ENCODE measurements around the gene PIEZO2.

The PIEZO2 gene

GRCh38 chr18:11002277-11002676 lies 147.1 kb downstream of the PIEZO2 start:
- TF ChIP-seq CTCF (IDR thresholded peaks at IDR 0.05; ENCODE audit: poor library complexity, severe bottlenecking) = no peak

GRCh38 chr18:11000071-11000470 lies 149.3 kb downstream of the PIEZO2 start:
- H3K36me3 ChIP-seq (ENCODE audit: low read depth) = no peaks in the 10 kb centered on the region

More at GRCh38 chr18:11002277-11002676, 147.1 kb downstream of the PIEZO2 start:
- no peak overlapping the region for H3K27ac ChIP-seq (ENCODE audit: poor library complexity, severe bottlenecking)
- H3K4me3 ChIP-seq (ENCODE audit: severe bottlenecking) = no peak overlapping the region
- no peaks in the 10 kb centered on the region for H3K27me3 ChIP-seq (ENCODE audit: insufficient read depth, poor library complexity, severe bottlenecking)
- no peak for ATAC-seq (ENCODE audit: low read depth)
- no peaks in the 10 kb centered on the region for H3K36me3 ChIP-seq (ENCODE audit: low read depth)
- H3K4me1 ChIP-seq (ENCODE audit: insufficient read depth, poor library complexity, severe bottlenecking) = peaks cover 22% of the 10 kb centered on the region
- DNase-seq (ENCODE audit: low spot score) = no peak
- no peaks in the 10 kb centered on the region for H3K9me3 ChIP-seq (ENCODE audit: severe bottlenecking)

GRCh38 chr18:10997885-10998284 lies 151.5 kb downstream of the PIEZO2 start:
- Histone ChIP-seq H3K27me3 (ENCODE audit: insufficient read depth, poor library complexity, severe bottlenecking) (no peaks in the 10 kb centered on the region), H3K36me3 (ENCODE audit: low read depth) (no peaks in the 10 kb centered on the region), H3K9me3 (ENCODE audit: severe bottlenecking) (no peaks in the 10 kb centered on the region), H3K4me3 (ENCODE audit: severe bottlenecking) (no peak overlapping the region), H3K27ac (ENCODE audit: poor library complexity, severe bottlenecking) (no peak overlapping the region), H3K4me1 (ENCODE audit: insufficient read depth, poor library complexity, severe bottlenecking) (no peaks in the 10 kb centered on the region)
- ATAC-seq (ENCODE audit: low read depth) = no peak
- no peak for DNase-seq (ENCODE audit: low spot score)
- no peak for TF ChIP-seq CTCF (IDR thresholded peaks at IDR 0.05; ENCODE audit: poor library complexity, severe bottlenecking)

More at GRCh38 chr18:11000071-11000470, 149.3 kb downstream of the PIEZO2 start:
- no peak overlapping the region for H3K4me3 ChIP-seq (ENCODE audit: severe bottlenecking)
- no peaks in the 10 kb centered on the region for H3K9me3 ChIP-seq (ENCODE audit: severe bottlenecking)
- ATAC-seq (ENCODE audit: low read depth) (no peak), DNase-seq (ENCODE audit: low spot score) (no peak)
- TF ChIP-seq CTCF (IDR thresholded peaks at IDR 0.05; ENCODE audit: poor library complexity, severe bottlenecking) = no peak
- H3K27me3 ChIP-seq (ENCODE audit: insufficient read depth, poor library complexity, severe bottlenecking) = no peaks in the 10 kb centered on the region
- H3K27ac ChIP-seq (ENCODE audit: poor library complexity, severe bottlenecking) = no peak overlapping the region
- peaks cover 12% of the 10 kb centered on the region for H3K4me1 ChIP-seq (ENCODE audit: insufficient read depth, poor library complexity, severe bottlenecking)

GRCh38 chr18:10995550-10995949 lies 153.8 kb downstream of the PIEZO2 start:
- H3K4me3 ChIP-seq (ENCODE audit: severe bottlenecking) = no peak overlapping the region
- no peak for ATAC-seq (ENCODE audit: low read depth)
- no peak for DNase-seq (ENCODE audit: low spot score)
- no peaks in the 10 kb centered on the region for H3K9me3 ChIP-seq (ENCODE audit: severe bottlenecking)
- H3K27ac ChIP-seq (ENCODE audit: poor library complexity, severe bottlenecking) = no peak overlapping the region
- no peaks in the 10 kb centered on the region for H3K27me3 ChIP-seq (ENCODE audit: insufficient read depth, poor library complexity, severe bottlenecking)
- no peak for TF ChIP-seq CTCF (IDR thresholded peaks at IDR 0.05; ENCODE audit: poor library complexity, severe bottlenecking)
- no peaks in the 10 kb centered on the region for H3K36me3 ChIP-seq (ENCODE audit: low read depth)
- no peaks in the 10 kb centered on the region for H3K4me1 ChIP-seq (ENCODE audit: insufficient read depth, poor library complexity, severe bottlenecking)

- Histone ChIP-seq H3K4me1 (ENCODE audit: insufficient read depth, poor library complexity, severe bottlenecking) (no peaks in the 10 kb centered on the region), H3K27ac (ENCODE audit: poor library complexity, severe bottlenecking) (no peak overlapping the region), H3K9me3 (ENCODE audit: severe bottlenecking) (peaks cover 2% of the 10 kb centered on the region), H3K36me3 (ENCODE audit: low read depth) (no peaks in the 10 kb centered on the region), H3K4me3 (ENCODE audit: severe bottlenecking) (no peak overlapping the region), H3K27me3 (ENCODE audit: insufficient read depth, poor library complexity, severe bottlenecking) (no peaks in the 10 kb centered on the region)
- ATAC-seq (ENCODE audit: low read depth) (no peak), DNase-seq (ENCODE audit: low spot score) (no peak)
- TF ChIP-seq CTCF (IDR thresholded peaks at IDR 0.05; ENCODE audit: poor library complexity, severe bottlenecking) = no peak
Observed at GRCh38 chr18:10989486-10989885, 159.9 kb downstream of the PIEZO2 start.

Data from RWPE2 (cell line).